Breast epithelium (tissue), 3 donors: ENCODE measurements around the gene MXRA8.

ENCODE experiments used
- CTCF ChIP-seq, 3 donors: fragments of 450-650 bp; IDR thresholded peaks; one replicate each; pipeline ENCODE4 v1.5.1; 2016 to 2017; ENCODE audit warnings: antibody characterized with exemption in 3 of 3, mild to moderate bottlenecking in 3 of 3, moderate library complexity in 3 of 3
- POLR2AphosphoS5 ChIP-seq, 3 donors: sonication (generic); formaldehyde crosslinking; IDR thresholded peaks; one replicate each; pipeline ENCODE4 v1.6.1; 2017; ENCODE audit warnings: antibody characterized with exemption in 3 of 3

- no peak for TF ChIP-seq CTCF (IDR thresholded peaks at IDR 0.05)
- no peak for TF ChIP-seq POLR2AphosphoS5 (IDR thresholded peaks at IDR 0.05)
Measured at GRCh38 chr1:1399872-1400575, 41.7 kb upstream of the MXRA8 start.
